ENCODE results near the gene RIPK1.

DNA sequence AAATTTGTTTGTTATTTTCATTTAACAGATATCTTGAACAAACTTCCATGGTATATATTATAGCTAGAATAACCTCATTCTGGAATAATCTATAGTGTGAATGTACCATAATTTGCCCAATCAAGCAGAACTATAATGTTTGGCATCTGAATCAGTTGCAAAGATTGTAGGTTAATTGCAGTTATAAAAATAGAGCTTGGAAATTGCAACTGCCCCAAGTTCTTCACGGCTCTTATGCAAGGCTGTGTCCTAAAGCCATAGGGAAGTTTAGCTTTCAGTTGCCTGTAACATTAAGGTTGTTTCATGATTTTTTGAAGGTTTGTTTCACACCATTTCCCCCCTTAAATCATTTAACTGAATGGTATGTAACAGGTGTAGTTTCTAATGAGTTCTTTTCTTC lies 49.2 kb upstream of the RIPK1 start:
- TF ChIP-seq EZH2phosphoT487 (IDR thresholded peaks at IDR 0.05; ENCODE audit: borderline replicate concordance, low read length) = no peak
- TF ChIP-seq, protein P1, sequence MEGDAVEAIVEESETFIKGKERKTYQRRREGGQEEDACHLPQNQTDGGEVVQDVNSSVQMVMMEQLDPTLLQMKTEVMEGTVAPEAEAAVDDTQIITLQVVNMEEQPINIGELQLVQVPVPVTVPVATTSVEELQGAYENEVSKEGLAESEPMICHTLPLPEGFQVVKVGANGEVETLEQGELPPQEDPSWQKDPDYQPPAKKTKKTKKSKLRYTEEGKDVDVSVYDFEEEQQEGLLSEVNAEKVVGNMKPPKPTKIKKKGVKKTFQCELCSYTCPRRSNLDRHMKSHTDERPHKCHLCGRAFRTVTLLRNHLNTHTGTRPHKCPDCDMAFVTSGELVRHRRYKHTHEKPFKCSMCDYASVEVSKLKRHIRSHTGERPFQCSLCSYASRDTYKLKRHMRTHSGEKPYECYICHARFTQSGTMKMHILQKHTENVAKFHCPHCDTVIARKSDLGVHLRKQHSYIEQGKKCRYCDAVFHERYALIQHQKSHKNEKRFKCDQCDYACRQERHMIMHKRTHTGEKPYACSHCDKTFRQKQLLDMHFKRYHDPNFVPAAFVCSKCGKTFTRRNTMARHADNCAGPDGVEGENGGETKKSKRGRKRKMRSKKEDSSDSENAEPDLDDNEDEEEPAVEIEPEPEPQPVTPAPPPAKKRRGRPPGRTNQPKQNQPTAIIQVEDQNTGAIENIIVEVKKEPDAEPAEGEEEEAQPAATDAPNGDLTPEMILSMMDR (conservative IDR thresholded peaks at IDR 0.05; ENCODE audit: low read depth, low read length) = no peak

Data from PC-3 (cell line).